Measurements from ENCODE around the gene NFYC.

NFYC gene

DNA sequence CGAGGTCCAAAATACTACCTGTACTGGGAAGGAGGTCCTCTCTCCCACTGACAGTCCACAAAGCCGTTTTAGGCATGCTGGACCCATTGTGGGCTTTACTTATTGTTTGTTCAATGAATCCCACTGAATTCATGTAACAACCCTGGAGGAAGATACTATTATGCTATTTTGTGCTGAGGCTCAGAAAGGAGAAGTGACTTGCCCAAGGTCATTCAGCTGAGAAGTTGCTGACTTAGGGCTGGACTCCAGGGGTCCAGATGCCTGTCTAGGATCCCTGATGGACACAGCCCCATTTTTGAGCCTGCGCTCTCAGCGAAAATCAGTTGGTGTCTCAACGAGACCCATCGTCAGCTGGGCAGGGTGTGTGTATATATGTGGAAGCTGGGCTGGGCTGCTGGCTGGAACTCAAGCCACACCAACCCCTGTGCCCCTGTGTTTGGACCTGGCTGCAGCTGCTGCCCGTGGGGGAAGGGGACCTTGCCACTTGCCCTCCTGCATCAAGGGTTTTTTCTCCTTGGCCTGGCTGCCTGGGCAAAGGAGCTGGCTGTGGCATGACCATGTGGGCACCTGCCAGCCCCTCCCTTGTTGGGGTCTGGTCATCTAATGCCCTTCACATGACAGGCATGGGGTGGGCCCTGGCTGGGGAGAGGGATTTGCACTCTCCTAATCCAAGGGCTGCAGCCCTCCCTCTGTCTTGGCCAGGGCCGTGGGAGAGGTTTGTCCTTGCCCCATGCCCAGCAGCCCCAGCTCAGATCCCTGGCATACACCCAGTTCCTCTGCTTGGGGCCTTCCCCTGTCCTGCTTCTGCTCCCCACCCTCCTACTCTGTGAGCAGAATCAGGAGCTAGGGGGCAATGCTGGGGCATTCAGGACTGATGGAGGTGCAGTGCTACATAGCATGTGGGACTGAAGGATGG, 107.1 kb downstream of the NFYC start:
- DNase-seq (ENCODE audit: low spot score): no peak

DNA sequence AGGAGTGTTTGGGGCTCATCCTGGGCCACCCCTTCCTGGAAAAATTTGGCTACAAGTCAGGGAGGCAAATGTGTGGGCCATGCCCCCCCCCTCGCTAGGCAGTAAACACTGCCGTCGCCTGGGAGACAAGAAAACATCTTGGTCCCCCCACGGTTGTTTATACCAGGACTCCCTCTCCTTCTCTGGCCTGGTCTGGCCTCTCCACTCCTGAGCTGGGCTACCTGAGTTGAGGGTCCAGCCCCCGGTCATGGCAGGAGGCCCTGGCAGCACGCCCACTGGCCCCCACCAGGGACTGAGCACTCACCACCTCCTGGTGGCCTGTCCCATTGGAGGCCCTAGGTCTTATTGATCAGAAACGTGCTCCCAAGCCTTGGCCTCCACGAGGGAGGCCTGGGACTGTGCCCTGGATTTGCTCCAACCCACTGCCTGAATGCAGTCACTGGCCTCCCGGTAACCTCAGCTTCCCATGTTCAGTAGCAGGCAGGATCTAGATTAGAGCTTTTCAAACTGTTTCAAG, 107.9 kb downstream of the NFYC start:
- DNase-seq (ENCODE audit: low spot score): no peak

DNA sequence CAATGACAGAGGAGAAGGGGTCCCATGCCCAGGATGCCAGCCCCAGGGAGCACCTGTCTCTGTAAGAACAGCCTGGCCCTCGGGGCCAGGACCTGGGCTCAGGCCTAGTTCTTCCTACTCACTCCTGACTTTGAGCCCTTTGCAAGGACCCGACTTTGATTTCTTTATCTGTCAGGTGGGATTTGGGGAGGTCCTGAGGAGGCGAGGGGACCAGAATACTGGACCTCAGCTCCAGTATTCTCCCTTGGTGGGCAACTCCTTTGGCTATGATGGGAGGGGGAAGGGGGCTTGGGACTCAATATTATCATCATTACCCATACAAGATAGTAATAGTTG, 110.2 kb downstream of the NFYC start:
- no peak for DNase-seq (ENCODE audit: low spot score)

DNA sequence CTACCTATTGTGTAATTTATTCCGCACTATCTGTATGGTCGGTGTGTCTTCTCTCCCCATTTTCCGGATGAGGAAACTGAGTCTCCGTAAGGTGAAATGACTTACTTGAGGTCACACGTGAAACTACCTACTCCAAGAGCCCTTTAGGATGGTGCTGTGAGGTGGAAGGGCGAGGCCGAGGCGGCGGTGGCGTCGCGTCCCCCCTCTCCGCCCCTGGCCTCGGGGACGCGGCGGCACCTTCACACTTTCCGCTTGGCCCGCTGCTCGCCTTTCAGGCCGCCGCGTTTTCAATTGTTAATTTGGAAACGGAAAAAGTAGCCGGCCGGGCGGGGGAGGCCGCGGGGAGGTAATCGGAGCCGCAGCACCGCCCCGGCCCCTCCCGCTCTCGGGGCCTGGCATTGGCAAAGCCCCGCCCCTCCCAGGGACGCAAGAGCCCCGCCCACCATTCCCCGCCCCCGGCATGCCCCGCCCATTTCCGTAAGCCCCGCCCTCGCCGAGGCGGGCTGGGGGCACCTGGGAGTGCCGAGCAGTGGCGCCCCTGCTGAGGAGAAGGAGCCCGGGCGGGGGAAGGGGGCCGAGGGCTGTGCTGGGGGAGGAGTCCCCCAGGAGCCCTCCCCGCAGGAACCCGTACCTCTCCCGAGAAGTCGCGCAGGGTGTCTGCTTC, 110.7 kb downstream of the NFYC start:
- DNase-seq (ENCODE audit: low spot score): no peak

DNA sequence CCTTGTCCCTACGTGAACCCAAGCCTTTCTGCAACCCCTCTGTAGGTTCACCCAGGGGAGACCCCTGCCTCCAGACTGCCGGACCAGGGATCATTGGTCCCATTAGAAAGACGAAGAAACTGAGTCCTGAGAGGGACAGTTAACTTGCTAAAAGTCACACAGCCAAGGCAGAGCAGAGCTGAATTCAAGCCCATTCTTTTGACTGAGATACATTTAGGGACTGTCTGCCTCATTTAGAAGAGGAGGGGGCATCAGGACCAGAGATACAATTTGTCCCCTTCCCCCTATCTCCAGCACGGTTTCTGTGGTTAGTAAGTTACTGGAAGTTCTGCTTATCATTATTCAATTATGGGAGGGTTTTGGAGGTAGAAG, 111.2 kb downstream of the NFYC start:
- no peak for DNase-seq (ENCODE audit: low spot score)

DNA sequence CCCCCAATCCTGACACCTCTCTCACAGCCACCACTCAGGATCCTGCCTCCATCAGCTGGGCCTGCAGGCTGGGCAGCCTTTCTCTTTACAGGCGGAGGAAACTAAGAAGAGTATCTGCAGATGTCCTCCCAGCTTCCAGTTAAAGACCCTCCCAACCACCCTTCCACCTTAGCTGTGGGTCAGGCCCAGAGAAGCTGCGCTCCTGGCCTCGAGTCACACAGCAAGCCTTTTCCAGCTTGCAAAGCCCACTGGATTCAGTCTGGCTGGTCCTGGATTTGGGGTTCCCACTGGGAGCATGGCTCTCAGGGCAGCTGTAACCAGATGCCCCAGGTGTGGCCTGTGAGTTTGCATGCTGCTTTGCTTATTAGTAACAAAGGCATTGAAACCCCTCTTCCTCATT, 111.9 kb downstream of the NFYC start:
- no peak for DNase-seq (ENCODE audit: low spot score)

DNA sequence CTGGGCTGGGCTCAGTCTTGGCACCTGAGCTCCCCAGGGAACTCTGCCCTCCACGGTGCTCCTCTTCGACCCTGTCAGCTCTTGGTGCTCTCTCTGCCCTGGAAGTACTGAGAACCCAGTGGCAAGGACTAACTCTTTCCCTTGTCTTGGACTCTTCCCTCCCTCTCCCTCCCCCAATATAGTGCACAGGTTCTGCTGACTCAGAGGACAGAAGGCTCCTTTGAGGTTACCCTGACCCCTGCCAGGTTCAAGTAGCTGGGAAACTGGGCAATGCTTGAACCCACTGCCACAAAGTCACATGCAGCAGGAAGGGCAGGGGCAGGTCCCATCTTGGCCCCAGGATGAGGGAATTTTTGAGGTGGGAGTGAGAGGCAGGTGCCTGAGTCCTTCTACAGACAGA, 112.4 kb downstream of the NFYC start:
- DNase-seq (ENCODE audit: low spot score): no peak

DNA sequence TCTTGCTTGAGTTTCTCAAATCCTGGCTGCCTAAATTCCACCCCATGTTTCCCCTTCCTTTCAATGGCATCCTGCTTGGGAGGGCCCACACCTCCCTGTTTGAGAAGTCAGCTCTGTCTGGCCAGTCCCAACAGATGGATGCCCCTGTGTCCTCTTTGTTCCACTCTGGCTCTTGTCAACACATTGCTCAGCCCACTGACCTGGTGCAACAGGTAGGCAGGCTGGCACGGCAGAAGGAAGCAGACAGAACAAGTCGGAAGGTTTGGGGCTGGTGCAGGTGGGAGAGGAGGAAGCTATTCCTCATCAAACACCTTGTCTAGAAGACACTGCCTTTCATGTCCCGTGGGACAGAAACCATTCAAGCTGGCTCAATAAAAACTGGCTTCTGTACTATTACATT, 114.7 kb downstream of the NFYC start:
- no peak for DNase-seq (ENCODE audit: low spot score)

DNA sequence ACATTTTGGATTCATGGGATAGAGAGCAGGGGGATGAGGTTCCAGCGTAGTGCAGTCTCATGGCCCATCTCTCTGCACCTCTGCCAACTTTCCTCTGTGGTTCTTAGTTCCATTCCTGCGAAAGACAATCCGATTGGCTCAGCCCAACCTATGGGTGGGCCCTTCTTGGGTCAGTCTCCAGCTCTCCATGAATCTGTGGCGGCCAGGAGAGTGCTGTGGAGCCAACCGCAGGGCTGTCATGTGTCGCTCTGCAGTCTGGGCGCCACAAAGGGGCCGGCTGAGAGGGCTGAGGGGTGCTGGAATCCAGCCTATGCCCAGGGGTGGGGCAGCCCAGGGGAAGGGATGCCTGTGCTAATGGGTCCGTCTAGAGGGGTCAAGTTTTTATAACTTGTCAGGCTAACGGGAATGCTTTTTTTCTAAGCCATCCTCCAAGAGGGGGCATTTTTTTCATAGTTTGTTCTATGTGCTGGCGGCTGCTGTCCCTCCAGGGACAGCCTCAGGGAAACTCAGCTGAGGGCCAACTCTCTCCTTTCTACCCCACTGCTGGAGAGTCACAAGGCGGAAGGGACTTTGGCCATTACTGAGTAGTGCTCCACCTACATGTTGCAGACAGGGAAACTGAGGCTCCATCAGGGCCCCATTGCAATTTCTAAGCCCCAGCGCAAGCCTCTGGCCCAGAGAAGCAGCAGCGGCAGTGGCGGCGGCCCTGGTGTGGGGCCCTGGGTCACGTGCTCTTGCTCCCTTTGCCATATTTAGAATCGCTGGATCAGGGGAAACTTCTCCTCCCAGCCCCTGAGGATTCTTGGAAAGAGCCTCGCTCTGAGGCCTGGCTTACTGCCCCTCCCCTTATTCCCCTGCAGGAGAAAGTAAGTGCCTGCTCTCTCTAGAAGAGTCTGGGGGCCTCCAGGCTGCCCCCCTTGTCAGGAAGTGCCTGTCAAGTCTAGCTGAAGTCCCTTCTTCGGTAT, 115.5 kb downstream of the NFYC start:
- DNase-seq (ENCODE audit: low spot score): no peak

DNA sequence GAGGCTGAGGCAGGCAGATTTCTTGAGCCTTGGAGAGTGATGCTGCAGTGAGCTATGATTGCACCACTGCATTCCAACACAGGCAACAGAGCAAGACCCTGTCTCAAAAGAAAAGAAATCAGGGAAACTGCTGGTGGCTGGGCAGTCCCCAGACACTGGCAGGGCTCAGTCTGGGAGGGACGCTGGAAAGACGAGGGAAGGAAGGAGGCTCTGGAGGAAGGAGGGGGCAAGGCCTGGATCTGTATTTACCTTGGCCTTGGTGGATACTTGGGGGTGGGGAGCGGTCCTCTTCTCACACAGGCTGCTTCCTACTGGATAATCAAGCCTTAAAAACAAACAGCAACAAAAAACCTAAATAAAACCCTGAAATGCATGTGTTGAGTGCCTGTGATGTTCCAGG, 116.5 kb downstream of the NFYC start:
- no peak for DNase-seq (ENCODE audit: low spot score)

DNA sequence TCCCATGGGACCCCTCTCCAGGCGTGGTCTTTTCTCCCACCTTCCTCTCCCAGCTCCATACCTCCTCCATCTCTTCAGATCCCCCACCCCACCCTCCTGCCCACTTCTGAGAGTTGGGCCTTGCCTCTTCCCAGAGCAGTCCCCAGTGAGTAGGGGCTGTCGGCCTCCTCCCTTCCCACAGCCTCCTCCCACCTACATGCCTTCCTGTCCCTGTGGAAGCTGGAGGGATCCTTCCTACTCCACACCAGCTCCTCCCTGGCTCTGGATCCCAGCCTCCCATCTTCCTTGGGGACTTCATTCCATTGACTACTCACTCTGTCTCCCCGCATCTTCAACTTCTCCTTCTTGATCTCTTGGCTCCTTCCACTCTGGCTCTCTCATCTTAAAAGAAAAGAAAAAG, 116.9 kb downstream of the NFYC start:
- DNase-seq (ENCODE audit: low spot score): no peak

DNA sequence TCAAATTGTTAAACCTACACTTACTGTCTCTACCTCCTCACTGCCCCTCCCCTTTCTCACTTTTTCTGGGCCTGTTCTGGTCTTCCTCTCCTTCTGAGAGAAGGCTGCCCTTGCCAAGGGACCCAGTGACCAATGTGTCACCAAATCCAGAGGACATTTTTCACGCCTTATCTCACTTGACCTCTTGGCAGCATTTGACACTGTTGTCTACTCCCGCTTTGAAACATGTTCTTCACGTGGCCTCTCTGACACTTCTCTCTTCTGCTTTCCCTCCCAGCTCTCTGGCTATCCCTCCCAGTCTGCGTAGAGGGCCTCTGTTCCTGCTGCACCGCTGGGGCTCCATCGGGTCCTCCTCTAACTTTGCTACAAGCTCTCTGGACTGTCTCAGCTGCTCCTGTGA, 117.4 kb downstream of the NFYC start:
- DNase-seq (ENCODE audit: low spot score): no peak

DNA sequence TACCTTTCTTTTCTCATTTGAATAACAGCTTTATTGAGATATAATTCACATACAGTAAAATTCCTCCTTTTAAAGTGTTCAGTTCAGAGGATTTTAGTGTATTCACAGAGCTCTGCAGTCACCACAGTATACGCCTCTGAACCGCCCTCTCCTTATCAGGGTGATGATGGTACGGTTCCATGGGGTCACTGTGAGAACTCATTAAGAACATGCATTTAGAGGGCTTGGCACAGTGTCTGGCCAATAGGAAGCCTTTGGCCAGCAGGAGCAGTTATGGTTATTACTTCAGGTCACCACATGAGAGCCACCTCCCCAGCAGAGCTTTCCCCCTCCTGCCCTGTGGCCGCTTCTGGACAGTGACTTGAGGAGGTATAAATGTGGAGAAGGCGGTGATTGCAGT, 119.4 kb downstream of the NFYC start:
- DNase-seq (ENCODE audit: low spot score): no peak

DNA sequence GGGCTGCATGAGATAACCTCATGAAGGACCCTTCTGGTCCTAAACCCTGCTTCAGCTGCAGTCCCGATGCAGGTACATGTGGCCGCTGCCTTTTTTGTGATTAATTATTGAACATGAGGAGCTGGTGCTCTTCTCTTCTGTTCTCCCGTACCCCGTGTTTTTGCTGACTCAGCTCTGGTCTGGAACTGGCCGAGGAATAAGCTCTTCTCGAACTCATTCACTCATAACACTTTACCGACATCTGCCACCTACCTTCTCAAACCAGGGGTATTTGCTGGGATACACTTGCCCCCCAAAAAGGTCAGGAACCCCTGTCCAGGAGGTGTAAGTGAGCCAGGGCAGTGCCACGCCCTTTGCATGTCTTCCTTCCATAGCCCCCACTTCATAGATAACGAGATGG, 123.9 kb downstream of the NFYC start:
- no peak for DNase-seq (ENCODE audit: low spot score)

DNA sequence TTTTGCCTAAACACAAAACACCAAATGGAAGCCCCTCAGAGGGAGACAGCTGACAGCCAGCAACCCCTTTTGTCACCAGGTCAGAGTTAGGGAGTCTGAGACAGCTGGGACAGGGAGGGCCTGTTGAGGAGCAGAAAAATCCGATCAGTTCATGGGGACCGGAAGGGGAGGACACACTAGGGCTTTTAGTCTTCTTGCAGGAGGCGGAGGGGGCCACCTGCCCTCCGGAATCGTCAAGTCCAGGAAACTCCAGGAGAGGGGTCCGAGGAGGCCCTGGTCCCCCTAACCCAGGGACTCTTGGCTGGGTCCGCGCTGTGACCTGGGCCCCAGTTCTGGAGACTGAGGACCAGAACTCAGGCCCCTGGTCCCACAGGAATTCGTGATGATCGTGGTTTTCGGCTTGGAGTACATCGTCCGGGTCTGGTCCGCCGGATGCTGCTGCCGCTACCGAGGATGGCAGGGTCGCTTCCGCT, 126.3 kb downstream of the NFYC start:
- no peak for DNase-seq (ENCODE audit: low spot score)

DNA sequence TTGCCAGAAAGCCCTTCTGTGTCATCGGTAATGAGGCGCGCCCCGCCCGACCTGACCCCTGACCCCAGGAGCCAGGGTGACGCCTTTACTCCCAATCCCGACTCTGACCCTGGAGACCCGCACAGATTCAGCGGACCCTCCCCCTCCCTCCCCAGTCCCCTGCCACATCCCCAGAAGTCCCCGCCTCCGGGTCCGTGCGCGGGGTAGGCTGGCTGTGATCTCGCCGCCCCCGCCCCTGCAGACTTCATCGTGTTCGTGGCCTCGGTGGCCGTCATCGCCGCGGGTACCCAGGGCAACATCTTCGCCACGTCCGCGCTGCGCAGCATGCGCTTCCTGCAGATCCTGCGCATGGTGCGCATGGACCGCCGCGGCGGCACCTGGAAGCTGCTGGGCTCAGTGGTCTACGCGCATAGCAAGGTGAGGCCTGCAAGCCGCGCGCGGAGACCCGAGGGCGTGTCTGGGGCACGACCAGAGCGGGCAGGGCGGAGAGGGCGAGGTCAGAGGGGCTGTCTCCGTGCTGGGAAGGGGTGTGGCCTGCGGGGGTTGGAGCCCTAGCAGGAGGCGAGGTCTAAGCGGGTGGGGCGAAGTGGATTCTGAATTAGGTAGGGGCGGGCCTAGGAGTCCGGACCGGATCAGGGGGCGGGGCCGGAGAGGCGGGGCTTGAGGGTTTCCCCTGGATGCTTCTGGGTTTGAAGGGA, 126.9 kb downstream of the NFYC start:
- DNase-seq (ENCODE audit: low spot score): no peak

DNA sequence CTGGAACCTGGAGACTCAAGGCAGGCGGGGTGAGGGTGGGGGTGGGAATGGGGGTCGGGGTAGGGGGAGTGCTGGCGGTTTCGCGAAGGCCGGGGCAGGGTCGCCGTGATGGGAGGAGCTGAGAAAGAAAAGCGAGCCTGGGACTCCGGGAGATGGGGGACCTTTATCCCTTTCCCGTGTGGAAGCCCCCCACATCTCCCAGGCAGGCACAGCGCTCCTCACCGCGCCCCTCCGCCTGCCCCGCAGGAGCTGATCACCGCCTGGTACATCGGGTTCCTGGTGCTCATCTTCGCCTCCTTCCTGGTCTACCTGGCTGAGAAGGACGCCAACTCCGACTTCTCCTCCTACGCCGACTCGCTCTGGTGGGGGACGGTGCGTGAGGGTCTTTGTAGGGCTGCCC, 127.6 kb downstream of the NFYC start:
- DNase-seq (ENCODE audit: low spot score): no peak

DNA sequence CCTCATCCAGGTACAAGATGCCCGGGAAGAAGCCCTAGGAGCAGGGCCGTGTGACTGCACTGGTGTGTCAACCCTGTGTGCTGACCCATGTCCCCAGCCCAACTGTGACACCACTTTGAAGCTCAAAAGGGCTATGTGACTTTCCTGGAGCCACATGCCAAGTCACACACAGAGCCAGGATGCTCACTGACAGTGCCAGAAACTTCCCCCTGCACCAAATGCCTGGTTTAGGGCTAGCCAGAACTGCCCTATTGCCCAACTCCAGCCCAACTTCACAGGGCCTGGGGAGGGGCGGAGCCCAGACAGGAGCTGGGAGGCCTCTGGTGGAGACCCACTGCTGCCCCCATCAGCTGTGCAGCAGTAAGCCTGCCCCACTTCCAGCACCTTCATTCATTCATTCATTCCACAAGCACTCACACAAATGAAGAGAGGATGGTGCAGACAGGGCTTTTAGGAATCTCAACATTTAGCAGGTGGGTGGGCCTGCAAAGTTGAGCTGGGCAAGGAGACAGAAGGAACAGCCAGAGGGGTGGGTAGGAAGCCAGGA, 128.8 kb downstream of the NFYC start:
- DNase-seq (ENCODE audit: low spot score): no peak
